Cardiac fibroblast (primary cell): ENCODE measurements around the gene GALNT17.

Experiments
- DNase-seq, 2 donors: peaks; one replicate each; pipeline versions ENCODE4 v3.0.0 to v3.0.0-alpha.2; 2010; ENCODE audit warnings: low read depth in 2 of 2
- H3K4me3 ChIP-seq, 2 donors: replicated peaks in 1 of 2; 1 replicate in 1 of 2; 2 replicates in 1 of 2; pipeline ENCODE4 v1.5.1; 2011; ENCODE audit warnings: low read depth in 2 of 2, low read length in 2 of 2, mild to moderate bottlenecking in 2 of 2, moderate library complexity in 1 of 2
- CTCF ChIP-seq: IDR thresholded peaks from one replicate; pipeline ENCODE4 v1.5.1; 2011; ENCODE audit warnings: low read depth, mild to moderate bottlenecking, low read length, inconsistent platforms

Gene GALNT17

GRCh38 chr7:71155236-71155635, 23.3 kb downstream of the GALNT17 start:
- DNase-seq: no peak
- no peak for TF ChIP-seq CTCF
- no peak overlapping the region for H3K4me3 ChIP-seq

- TF ChIP-seq CTCF: no peak
- H3K4me3 ChIP-seq: no peak overlapping the region
- no peak for DNase-seq
Observed at GRCh38 chr7:71157757-71158156, 25.8 kb downstream of the GALNT17 start.

GRCh38 chr7:71165708-71166107, 33.8 kb downstream of the GALNT17 start:
- no peak for DNase-seq
- no peak for TF ChIP-seq CTCF
- H3K4me3 ChIP-seq: no peak overlapping the region

- no peak overlapping the region for H3K4me3 ChIP-seq
- TF ChIP-seq CTCF: no peak
- no peak for DNase-seq
Observed at GRCh38 chr7:71171476-71171875, 39.5 kb downstream of the GALNT17 start.

- TF ChIP-seq CTCF: no peak
- no peak overlapping the region for H3K4me3 ChIP-seq
- DNase-seq: no peak
Observed at GRCh38 chr7:71173955-71174354, 42.0 kb downstream of the GALNT17 start.

GRCh38 chr7:71182438-71182935, 50.5 kb downstream of the GALNT17 start:
- DNase-seq: no peak
- H3K4me3 ChIP-seq: no peak overlapping the region
- TF ChIP-seq CTCF: no peak

GRCh38 chr7:71184136-71184535, 52.2 kb downstream of the GALNT17 start:
- DNase-seq: no peak
- H3K4me3 ChIP-seq: no peak overlapping the region
- no peak for TF ChIP-seq CTCF
